ENCODE data around the gene HRC. TPM values are rescaled to one million over a fixed set of nuclear protein-coding genes. Genes with fewer than 3 reads are reported as not detected.
"Not testable (repeated sequence)": the region's sequence is repeated elsewhere in the genome, so short reads cannot be mapped to it uniquely, and the experiment has no call there.

The HRC gene
- total RNA-seq, 1 donor from 2014 or later: not detected

GRCh38 chr19:49160450-49161189 lies 5.4 kb upstream of the HRC start:
- DNase-seq (ENCODE audit: extremely low read depth, low read depth, low spot score): no peak

DNA sequence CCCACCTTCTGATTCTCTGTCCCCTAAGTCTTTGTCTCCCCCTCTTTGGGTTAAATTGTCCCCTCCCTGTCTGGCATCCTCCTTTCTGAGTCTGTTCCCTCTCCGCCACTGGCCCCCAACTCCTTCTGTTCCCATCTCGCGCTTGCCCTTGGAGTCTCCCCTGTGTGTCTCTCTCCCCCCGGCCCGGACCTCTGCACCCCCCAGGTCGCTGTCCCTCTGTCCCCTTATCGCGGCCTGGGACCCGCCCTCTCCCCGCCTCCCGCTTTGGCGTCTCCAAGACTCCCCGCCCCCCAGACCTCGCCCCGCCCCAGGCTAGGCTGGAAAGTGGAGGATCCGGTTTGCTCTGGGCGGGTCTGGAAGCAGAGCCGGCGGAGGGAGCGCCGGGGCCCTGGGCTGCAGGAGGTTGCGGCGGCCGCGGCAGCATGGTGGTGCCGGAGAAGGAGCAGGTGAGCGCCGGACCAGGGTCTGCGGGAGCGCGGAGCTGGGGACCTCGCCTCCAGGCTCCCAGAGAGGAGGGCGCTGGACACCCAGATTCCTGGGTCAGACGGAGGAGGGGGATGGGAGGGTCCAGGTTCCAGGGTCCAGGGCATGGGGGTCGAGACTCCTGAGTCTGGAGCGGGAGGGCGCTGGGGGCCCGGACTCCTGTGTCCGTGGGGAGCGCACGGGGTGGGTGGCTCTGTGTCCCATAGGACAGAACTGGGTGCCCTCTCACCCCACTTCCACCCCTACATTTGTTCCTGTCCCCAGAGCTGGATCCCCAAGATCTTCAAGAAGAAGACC lies 2.4 kb upstream of the HRC start, which contains the start of gene TRPM4:
TRPM4 (plus strand) TSS at position 348 of the 780 bp plus-strand sequence; CDS start at position 423, 75 bp downstream.
- no peak for DNase-seq (ENCODE audit: extremely low read depth, low read depth, low spot score)

DNA sequence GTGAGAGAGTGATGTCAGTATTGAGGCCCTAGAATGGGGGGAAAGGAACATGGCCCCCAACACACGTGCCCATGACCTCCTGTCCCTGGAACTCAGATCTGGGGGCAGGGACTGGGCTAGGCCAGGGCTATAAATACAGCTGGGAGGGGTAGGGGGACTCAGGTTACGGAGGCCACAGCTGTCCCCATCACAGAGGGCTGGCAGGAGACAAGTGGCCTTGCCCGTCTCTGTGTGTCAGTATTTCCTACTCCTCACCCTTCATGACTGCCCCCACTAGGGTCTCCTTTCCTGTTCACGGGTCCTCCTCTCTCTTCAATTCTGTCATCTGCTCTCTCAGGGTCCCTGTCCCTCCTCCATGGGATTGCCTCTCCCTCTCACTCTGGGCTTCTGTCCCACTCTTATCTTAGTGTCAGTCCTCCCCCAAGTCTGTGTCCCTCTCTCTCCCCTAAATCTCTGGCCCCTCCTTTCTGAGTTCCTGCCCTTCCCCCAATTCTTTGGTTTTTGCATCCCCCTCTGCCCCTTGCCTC lies 687 bp upstream of the HRC start:
- DNase-seq (ENCODE audit: extremely low read depth, low read depth, low spot score): no peak

- no peak for DNase-seq (ENCODE audit: extremely low read depth, low read depth, low spot score)
Observed at GRCh38 chr19:49154279-49154678, 917 bp downstream of the HRC start.

DNA sequence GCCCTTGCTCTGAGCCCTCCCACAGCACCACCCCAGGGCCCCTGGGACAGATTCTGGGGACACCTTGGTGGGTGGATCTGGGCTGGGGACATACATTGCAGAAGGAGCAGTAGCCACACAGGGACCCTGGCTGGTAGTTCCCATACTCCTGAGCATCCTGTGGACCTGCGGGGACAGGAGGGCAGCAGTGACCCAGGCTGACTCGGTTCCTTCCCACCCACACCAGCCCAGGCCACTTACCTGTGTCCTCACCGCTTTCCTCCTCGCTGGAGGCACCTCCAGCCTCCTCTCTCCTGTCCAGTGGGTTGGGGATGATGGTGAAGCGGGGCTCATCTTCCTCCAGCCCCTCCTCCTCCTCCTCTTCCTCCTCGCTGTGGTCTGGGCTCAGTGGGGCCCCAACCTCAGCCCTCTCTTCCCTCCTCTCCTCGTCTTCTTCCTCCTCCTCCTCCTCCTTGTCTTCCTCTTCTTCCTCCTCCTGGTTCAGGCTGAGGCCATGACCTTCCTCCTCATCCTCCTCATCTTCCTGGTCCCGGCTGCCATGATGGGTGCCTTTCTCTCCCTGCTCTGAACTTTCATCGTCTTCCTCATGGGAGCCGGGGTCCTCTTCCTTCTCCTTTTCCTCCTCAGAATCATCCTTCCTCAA lies 1.9 kb downstream of the HRC start:
- no peak for DNase-seq (ENCODE audit: extremely low read depth, low read depth, low spot score)

- DNase-seq (ENCODE audit: extremely low read depth, low read depth, low spot score): no peak
Observed at GRCh38 chr19:49152119-49152550, 3.1 kb downstream of the HRC start.

GRCh38 chr19:49151267-49152118 lies 3.7 kb downstream of the HRC start:
- no peak for DNase-seq (ENCODE audit: extremely low read depth, low read depth, low spot score)

- no peak for DNase-seq (ENCODE audit: extremely low read depth, low read depth, low spot score)
Observed at GRCh38 chr19:49150944-49151243, 4.3 kb downstream of the HRC start.

GRCh38 chr19:49150106-49150943 lies 4.9 kb downstream of the HRC start:
- DNase-seq (ENCODE audit: extremely low read depth, low read depth, low spot score): no peak

GRCh38 chr19:49149652-49150105 lies 5.5 kb downstream of the HRC start:
- DNase-seq (ENCODE audit: extremely low read depth, low read depth, low spot score): peak; percentile 54

DNA sequence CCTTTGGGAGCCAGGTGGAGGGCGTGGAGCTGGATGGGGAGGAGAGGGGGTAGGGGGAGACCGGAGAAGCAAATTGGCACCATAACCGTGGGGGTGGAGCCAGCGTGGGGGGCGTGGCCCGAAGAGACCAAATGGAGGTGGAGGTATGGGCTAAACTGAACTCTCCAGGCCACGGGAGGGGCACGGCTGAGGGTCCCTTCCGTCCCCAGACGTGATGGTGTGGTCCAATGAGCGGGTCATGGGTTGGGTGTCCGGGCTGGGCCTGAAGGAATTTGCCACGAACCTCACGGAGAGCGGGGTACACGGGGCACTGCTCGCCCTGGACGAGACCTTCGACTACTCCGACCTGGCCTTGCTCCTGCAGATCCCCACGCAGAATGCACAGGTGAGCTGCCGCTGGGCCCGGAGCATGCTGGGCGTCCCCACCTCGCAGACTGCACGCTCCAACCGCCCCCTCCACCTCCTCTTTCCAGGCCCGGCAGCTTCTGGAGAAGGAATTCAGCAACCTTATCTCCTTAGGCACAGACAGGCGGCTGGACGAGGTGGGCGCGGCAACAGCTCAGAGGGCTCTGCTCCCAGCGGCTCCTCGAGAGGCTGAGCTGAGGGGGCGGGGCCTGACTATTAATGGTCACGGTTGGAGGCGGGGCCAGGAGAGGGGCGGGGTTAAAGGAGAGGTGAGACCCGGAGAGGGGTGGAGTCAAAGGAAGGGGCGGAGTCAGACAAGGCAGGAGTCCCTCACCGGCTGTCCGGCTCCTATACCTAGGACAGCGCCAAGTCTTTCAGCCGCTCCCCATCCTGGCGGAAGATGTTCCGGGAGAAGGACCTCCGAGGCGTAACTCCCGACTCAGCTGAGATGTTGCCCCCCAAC lies 6.2 kb downstream of the HRC start:
- DNase-seq (ENCODE audit: extremely low read depth, low read depth, low spot score): peak; percentile 47

- peak; percentile 45 for DNase-seq (ENCODE audit: extremely low read depth, low read depth, low spot score)
Observed at GRCh38 chr19:49148044-49148682, 7.0 kb downstream of the HRC start.

- not testable (repeated sequence) for DNase-seq (ENCODE audit: extremely low read depth, low read depth, low spot score)
Observed at GRCh38 chr19:49146408-49146770, 8.8 kb downstream of the HRC start.

- no peak for DNase-seq (ENCODE audit: extremely low read depth, low read depth, low spot score)
Observed at GRCh38 chr19:49145573-49146407, 9.4 kb downstream of the HRC start.

DNA sequence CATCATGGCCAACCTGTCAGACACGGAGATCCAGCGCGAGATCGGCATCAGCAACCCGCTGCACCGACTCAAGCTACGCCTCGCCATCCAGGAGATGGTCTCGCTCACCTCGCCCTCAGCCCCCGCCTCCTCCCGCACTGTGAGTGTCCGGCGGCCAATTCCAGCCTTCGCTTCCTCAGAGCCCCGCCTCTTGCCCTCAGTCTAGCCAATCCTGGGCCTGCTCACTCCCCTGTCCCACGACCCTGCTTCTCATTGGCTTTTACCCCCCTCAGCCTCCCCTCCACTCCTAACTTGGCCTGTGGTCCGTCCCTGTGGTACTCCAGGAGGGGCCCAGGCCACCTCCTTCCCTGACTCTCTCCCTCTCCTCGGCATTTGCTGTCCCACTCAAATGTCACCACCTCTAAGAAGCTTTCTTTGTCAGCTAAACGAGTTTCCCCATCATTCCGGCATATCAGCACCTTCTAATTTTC lies 12.3 kb downstream of the HRC start:
- no peak for DNase-seq (ENCODE audit: extremely low read depth, low read depth, low spot score)

GRCh38 chr19:49141352-49141751 lies 13.8 kb downstream of the HRC start:
- no peak for DNase-seq (ENCODE audit: extremely low read depth, low read depth, low spot score)

- DNase-seq (ENCODE audit: extremely low read depth, low read depth, low spot score): no peak
Observed at GRCh38 chr19:49140951-49141350, 14.2 kb downstream of the HRC start.
